SK-N-SH treated with all-trans-retinoic acid at 6 μM for 48 hours (cell line): ENCODE data around the gene CPA3.

Experiments used
- ATAC-seq: fragments of 200-7000 bp; cut with Tn5 transposase; 3 replicates; pipeline ENCODE4 v1.9.1; 2020; ENCODE audit warnings: mild to moderate bottlenecking, moderate library complexity
- ARNTL ChIP-seq: fragments of 450-650 bp; formaldehyde crosslinking; IDR thresholded peaks from 2 replicates; pipeline ENCODE4 v1.5.0; 2020; ENCODE audit warnings: low read depth, mild to moderate bottlenecking, moderate library complexity, borderline replicate concordance
- BACH2 ChIP-seq: fragments of 250-450 bp; sonication (Bioruptor Pico); IDR thresholded peaks from 2 replicates; pipeline ENCODE4 v1.9.0; 2021; ENCODE audit warnings: mild to moderate bottlenecking, borderline replicate concordance
- CREB5 ChIP-seq: fragments of 250-450 bp; sonication (Bioruptor Pico); IDR thresholded peaks from 2 replicates; pipeline ENCODE4 v1.5.1; 2020; ENCODE audit warnings: low read depth, mild to moderate bottlenecking, moderate library complexity
- CSDC2 ChIP-seq: fragments of 250-450 bp; sonication (Bioruptor Pico); IDR thresholded peaks from 2 replicates; pipeline ENCODE4 v1.5.0; 2020; ENCODE audit warnings: mild to moderate bottlenecking, moderate library complexity
- CSRNP3 ChIP-seq: fragments of 250-450 bp; sonication (Bioruptor Pico); IDR thresholded peaks from 2 replicates; pipeline ENCODE4 v1.5.1; 2021; ENCODE audit warnings: mild to moderate bottlenecking, moderate library complexity
- ESRRG ChIP-seq: fragments of 250-450 bp; sonication (Bioruptor Pico); IDR thresholded peaks from 2 replicates; pipeline ENCODE4 v1.6.1; 2021; ENCODE audit warnings: mild to moderate bottlenecking
- GLIS3 ChIP-seq: fragments of 250-450 bp; sonication (Bioruptor Pico); IDR thresholded peaks from 2 replicates; pipeline ENCODE4 v1.5.0; 2020; ENCODE audit warnings: mild to moderate bottlenecking, moderate library complexity
- ISL1 ChIP-seq: fragments of 250-450 bp; sonication (Bioruptor Pico); IDR thresholded peaks from 2 replicates; pipeline ENCODE4 v2.1.2; 2022; ENCODE audit warnings: mild to moderate bottlenecking, moderate library complexity
- OSR1 ChIP-seq: fragments of 250-450 bp; sonication (Bioruptor Pico); IDR thresholded peaks from 2 replicates; pipeline ENCODE4 v1.8.0; 2022; ENCODE audit warnings: moderate library complexity, mild to moderate bottlenecking, inconsistent platforms
- PPARA ChIP-seq: fragments of 250-450 bp; sonication (Bioruptor Pico); IDR thresholded peaks from 2 replicates; pipeline ENCODE4 v1.5.0; 2020; ENCODE audit warnings: mild to moderate bottlenecking, borderline replicate concordance
- RARB ChIP-seq: fragments of 250-450 bp; sonication (Bioruptor Pico); IDR thresholded peaks from 2 replicates; pipeline ENCODE4 v1.8.0; 2021; ENCODE audit warnings: mild to moderate bottlenecking, moderate library complexity
- SNAI2 ChIP-seq: fragments of 250-450 bp; sonication (Bioruptor Pico); IDR thresholded peaks from 2 replicates; pipeline ENCODE4 v1.5.0; 2020; ENCODE audit warnings: mild to moderate bottlenecking, moderate library complexity
- TCF4 ChIP-seq: fragments of 250-450 bp; sonication (Bioruptor Pico); IDR thresholded peaks from 2 replicates; pipeline ENCODE4 v1.8.0; 2021; ENCODE audit warnings: mild to moderate bottlenecking, moderate library complexity, borderline replicate concordance
- TOX ChIP-seq: fragments of 250-450 bp; sonication (Bioruptor Pico); IDR thresholded peaks from 2 replicates; pipeline ENCODE4 v1.8.0; 2021; ENCODE audit warnings: mild to moderate bottlenecking, moderate library complexity, borderline replicate concordance
- ZC3H10 ChIP-seq: fragments of 250-450 bp; sonication (Bioruptor Pico); IDR thresholded peaks from 2 replicates; pipeline ENCODE4 v1.5.1; 2021; ENCODE audit warnings: mild to moderate bottlenecking, moderate library complexity
- ZFP3 ChIP-seq: fragments of 250-450 bp; sonication (Bioruptor Pico); IDR thresholded peaks from 2 replicates; pipeline ENCODE4 v1.5.0; 2020; ENCODE audit warnings: mild to moderate bottlenecking, moderate library complexity
- ZFP30 ChIP-seq: fragments of 450-650 bp; formaldehyde crosslinking; IDR thresholded peaks from 2 replicates; pipeline ENCODE4 v1.5.0; 2022; ENCODE audit warnings: mild to moderate bottlenecking, moderate library complexity
- ZNF70 ChIP-seq: fragments of 450-650 bp; formaldehyde crosslinking; IDR thresholded peaks from 2 replicates; pipeline ENCODE4 v1.5.0; 2020; ENCODE audit warnings: mild to moderate bottlenecking, moderate library complexity
- ZNF8 ChIP-seq: fragments of 450-650 bp; formaldehyde crosslinking; IDR thresholded peaks from 2 replicates; pipeline ENCODE4 v1.5.0; 2020; ENCODE audit warnings: mild to moderate bottlenecking, moderate library complexity
- TF ChIP-seq, protein P1 (sequence below): fragments of 250-450 bp; sonication (Bioruptor Pico); IDR thresholded peaks from 2 replicates; pipeline ENCODE4 v1.5.0; 2020; ENCODE audit warnings: mild to moderate bottlenecking, moderate library complexity
- TF ChIP-seq, protein P2 (sequence below): fragments of 250-450 bp; sonication (Bioruptor Pico); IDR thresholded peaks from 2 replicates; pipeline ENCODE4 v1.8.0; 2020; ENCODE audit warnings: mild to moderate bottlenecking, moderate library complexity, borderline replicate concordance

CPA3 gene

DNA sequence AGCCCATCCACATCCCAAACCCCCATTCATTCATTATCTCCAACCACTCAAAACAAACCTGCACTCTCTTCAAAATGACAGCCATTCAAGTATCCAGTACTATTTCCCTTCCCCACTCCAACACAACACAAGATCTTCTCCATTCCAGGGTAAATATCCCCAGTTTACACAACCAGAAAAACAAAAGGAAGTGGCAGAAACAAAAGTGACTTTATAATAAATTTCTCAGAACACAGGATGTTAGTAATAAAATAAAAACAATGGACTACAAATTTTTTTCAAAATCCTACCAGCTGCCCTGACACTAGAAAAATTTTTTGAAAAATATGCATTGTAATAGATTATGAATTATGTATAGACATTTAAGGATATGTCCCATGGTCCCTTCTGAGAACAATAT lies 14.2 kb downstream of the CPA3 start (continued):
- TF ChIP-seq, protein P1, sequence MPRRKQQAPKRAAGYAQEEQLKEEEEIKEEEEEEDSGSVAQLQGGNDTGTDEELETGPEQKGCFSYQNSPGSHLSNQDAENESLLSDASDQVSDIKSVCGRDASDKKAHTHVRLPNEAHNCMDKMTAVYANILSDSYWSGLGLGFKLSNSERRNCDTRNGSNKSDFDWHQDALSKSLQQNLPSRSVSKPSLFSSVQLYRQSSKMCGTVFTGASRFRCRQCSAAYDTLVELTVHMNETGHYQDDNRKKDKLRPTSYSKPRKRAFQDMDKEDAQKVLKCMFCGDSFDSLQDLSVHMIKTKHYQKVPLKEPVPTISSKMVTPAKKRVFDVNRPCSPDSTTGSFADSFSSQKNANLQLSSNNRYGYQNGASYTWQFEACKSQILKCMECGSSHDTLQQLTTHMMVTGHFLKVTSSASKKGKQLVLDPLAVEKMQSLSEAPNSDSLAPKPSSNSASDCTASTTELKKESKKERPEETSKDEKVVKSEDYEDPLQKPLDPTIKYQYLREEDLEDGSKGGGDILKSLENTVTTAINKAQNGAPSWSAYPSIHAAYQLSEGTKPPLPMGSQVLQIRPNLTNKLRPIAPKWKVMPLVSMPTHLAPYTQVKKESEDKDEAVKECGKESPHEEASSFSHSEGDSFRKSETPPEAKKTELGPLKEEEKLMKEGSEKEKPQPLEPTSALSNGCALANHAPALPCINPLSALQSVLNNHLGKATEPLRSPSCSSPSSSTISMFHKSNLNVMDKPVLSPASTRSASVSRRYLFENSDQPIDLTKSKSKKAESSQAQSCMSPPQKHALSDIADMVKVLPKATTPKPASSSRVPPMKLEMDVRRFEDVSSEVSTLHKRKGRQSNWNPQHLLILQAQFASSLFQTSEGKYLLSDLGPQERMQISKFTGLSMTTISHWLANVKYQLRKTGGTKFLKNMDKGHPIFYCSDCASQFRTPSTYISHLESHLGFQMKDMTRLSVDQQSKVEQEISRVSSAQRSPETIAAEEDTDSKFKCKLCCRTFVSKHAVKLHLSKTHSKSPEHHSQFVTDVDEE (CRISPR knock-in tag) = no peak
- TF ChIP-seq CREB5 (CRISPR knock-in tag) (no peak), ZNF8 (CRISPR knock-in tag) (no peak), PPARA (CRISPR knock-in tag) (no peak), ZFP30 (CRISPR knock-in tag) (no peak)

- ATAC-seq = no peak
- no peak for TF ChIP-seq BACH2 (CRISPR knock-in tag)
- no peak for TF ChIP-seq TOX (CRISPR knock-in tag)
- no peak for TF ChIP-seq SNAI2
- TF ChIP-seq ZFP30 (CRISPR knock-in tag) = no peak
- TF ChIP-seq ISL1 (CRISPR knock-in tag) = no peak
- TF ChIP-seq TCF4 (CRISPR knock-in tag) = no peak
- TF ChIP-seq CSRNP3 (CRISPR knock-in tag) = no peak
- no peak for TF ChIP-seq OSR1 (CRISPR knock-in tag)
- TF ChIP-seq, protein P1 (CRISPR knock-in tag) = no peak
- no peak for TF ChIP-seq ARNTL (CRISPR knock-in tag)
- TF ChIP-seq CREB5 (CRISPR knock-in tag) = no peak
- TF ChIP-seq RARB (CRISPR knock-in tag) = no peak
Measured at GRCh38 chr3:148880681-148881080, 15.6 kb downstream of the CPA3 start.

DNA sequence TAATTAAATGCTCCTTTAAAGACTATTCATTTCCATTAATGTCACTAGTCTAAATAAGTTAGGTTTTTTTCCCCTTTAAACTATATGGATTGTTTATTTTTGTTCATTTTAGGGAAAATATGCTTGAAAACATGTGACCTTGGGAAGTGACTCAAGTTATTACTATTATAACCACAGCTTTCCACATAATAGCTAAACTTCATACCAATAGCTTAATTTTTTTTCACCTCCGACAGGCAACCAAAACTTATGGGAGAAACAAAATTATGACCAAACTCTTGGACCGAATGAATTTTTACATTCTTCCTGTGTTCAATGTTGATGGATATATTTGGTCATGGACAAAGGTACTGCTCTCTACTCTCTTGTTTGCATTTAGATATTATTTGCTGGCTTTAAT lies 16.2 kb downstream of the CPA3 start:
- no peak for TF ChIP-seq ESRRG (CRISPR knock-in tag)
- no peak for TF ChIP-seq OSR1 (CRISPR knock-in tag)
- no peak for TF ChIP-seq ZFP3
- no peak for TF ChIP-seq CSDC2 (CRISPR knock-in tag)
- TF ChIP-seq ZNF8 (CRISPR knock-in tag) = no peak
- TF ChIP-seq, protein P2, sequence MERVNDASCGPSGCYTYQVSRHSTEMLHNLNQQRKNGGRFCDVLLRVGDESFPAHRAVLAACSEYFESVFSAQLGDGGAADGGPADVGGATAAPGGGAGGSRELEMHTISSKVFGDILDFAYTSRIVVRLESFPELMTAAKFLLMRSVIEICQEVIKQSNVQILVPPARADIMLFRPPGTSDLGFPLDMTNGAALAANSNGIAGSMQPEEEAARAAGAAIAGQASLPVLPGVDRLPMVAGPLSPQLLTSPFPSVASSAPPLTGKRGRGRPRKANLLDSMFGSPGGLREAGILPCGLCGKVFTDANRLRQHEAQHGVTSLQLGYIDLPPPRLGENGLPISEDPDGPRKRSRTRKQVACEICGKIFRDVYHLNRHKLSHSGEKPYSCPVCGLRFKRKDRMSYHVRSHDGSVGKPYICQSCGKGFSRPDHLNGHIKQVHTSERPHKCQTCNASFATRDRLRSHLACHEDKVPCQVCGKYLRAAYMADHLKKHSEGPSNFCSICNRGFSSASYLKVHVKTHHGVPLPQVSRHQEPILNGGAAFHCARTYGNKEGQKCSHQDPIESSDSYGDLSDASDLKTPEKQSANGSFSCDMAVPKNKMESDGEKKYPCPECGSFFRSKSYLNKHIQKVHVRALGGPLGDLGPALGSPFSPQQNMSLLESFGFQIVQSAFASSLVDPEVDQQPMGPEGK = no peak
- TF ChIP-seq SNAI2 = no peak
- TF ChIP-seq ZNF70 (CRISPR knock-in tag) = no peak
- TF ChIP-seq ZC3H10 (CRISPR knock-in tag) = no peak
- no peak for TF ChIP-seq ZFP30 (CRISPR knock-in tag)
- TF ChIP-seq ISL1 (CRISPR knock-in tag) = no peak
- no peak for TF ChIP-seq GLIS3 (CRISPR knock-in tag)
- TF ChIP-seq BACH2 (CRISPR knock-in tag) = no peak
- TF ChIP-seq RARB (CRISPR knock-in tag) = no peak
- TF ChIP-seq ARNTL (CRISPR knock-in tag) = no peak
- no peak for ATAC-seq
